SK-N-SH (cell line): ENCODE results near the gene CYP27A1. TPM values are rescaled to one million over a fixed set of nuclear protein-coding genes. Genes with fewer than 3 reads are reported as not detected.

Experiments used
- CTCF ChIA-PET: fragments of 300-600, 350-600 bp; formaldehyde crosslinking; extraction: SDS; loops from one replicate; lab custom pipeline; 2021; lab: Yijun Ruan, JAX
- POLR2A ChIA-PET: fragments of 350-600 bp; sonication (Branson Sonifier 250); formaldehyde crosslinking; extraction: SDS; loops from one replicate; lab custom pipeline; 2020; ENCODE audit warnings: antibody characterized with exemption, inconsistent platforms; lab: Yijun Ruan, JAX
- DNase-seq: peaks from one replicate; pipeline ENCODE4 v3.0.0; 2012
- H2AFZ ChIP-seq: fragments of 200-600 bp; sonication (generic); 2 replicates; pipeline ENCODE4 v1.8.1; 2016; ENCODE audit warnings: antibody characterized with exemption, mild to moderate bottlenecking, low read depth
- H3F3A ChIP-seq: fragments of 200-600 bp; sonication (generic); replicated peaks from 2 replicates; pipeline ENCODE3; 2016; ENCODE audit warnings: antibody characterized with exemption, mild to moderate bottlenecking; ENCODE audit not compliant: insufficient read depth
- H3K27ac ChIP-seq, 2 experiments: fragments of 200-500 bp in 1 of 2; fragments of 200-600 bp in 1 of 2; sonication (Bioruptor generic) in 1 of 2; sonication (generic), shearing (Covaris generic) in 1 of 2; 2 replicates each; pipeline versions ENCODE4 v1.5.1 to v1.6.1; 2014 to 2016; ENCODE audit warnings: low read depth in 2 of 2, inconsistent platforms in 1 of 2, low read length in 1 of 2, mild to moderate bottlenecking in 1 of 2, mixed read lengths in 1 of 2
- H3K27me3 ChIP-seq: fragments of 200-600 bp; sonication (generic), shearing (Covaris generic); 2 replicates; pipeline ENCODE4 v1.6.1; 2016; ENCODE audit warnings: mixed run types; ENCODE audit not compliant: insufficient read depth
- H3K36me3 ChIP-seq, 2 experiments: fragments of 200-500 bp in 1 of 2; fragments of 200-600 bp in 1 of 2; sonication (Bioruptor generic) in 1 of 2; sonication (generic) in 1 of 2; replicated peaks in 1 of 2; 2 replicates each; pipeline versions ENCODE3 to v1.5.1; 2014 to 2016; ENCODE audit warnings: low read length in 1 of 2, mild to moderate bottlenecking in 1 of 2; ENCODE audit not compliant: insufficient read depth in 2 of 2, control insufficient read depth in 1 of 2
- H3K4me1 ChIP-seq, 2 experiments: fragments of 200-500 bp in 1 of 2; fragments of 200-600 bp in 1 of 2; sonication (Bioruptor generic) in 1 of 2; sonication (generic), shearing (Covaris generic) in 1 of 2; 2 replicates each; pipeline versions ENCODE4 v1.5.1 to v1.6.1; 2014 to 2016; ENCODE audit warnings: low read depth in 1 of 2, low read length in 1 of 2, mixed run types in 1 of 2; ENCODE audit not compliant: insufficient read depth in 2 of 2, control insufficient read depth in 1 of 2
- H3K4me2 ChIP-seq: fragments of 200-600 bp; sonication (generic), shearing (Covaris generic); 2 replicates; pipeline ENCODE4 v1.6.1; 2017; ENCODE audit warnings: mixed run types
- H3K4me3 ChIP-seq, 2 experiments: fragments of 200-500 bp in 1 of 2; fragments of 200-600 bp in 1 of 2; sonication (Bioruptor generic) in 1 of 2; sonication (generic), shearing (Covaris generic) in 1 of 2; 2 replicates each; pipeline versions ENCODE4 v1.5.1 to v1.8.1; 2014 to 2016; ENCODE audit warnings: low read depth in 2 of 2, inconsistent platforms in 1 of 2, low read length in 1 of 2, mild to moderate bottlenecking in 1 of 2, mixed read lengths in 1 of 2, moderate library complexity in 1 of 2
- H3K79me2 ChIP-seq: fragments of 200-600 bp; sonication (generic); 2 replicates; pipeline ENCODE4 v1.8.1; 2017; ENCODE audit warnings: mild to moderate bottlenecking; ENCODE audit not compliant: insufficient read depth
- H3K9ac ChIP-seq: fragments of 200-600 bp; sonication (generic); 2 replicates; pipeline ENCODE4 v1.6.1; 2017; ENCODE audit warnings: mixed run types
- H3K9me2 ChIP-seq: fragments of 200-600 bp; sonication (generic); 2 replicates; pipeline ENCODE4 v1.6.1; 2017; ENCODE audit warnings: mixed run types
- H3K9me3 ChIP-seq: fragments of 200-600 bp; sonication (generic); 2 replicates; pipeline ENCODE4 v1.6.1; 2017; ENCODE audit warnings: mixed run types, mild to moderate bottlenecking, moderate library complexity
- H4K20me1 ChIP-seq: fragments of 200-600 bp; sonication (generic); 2 replicates; pipeline ENCODE4 v1.6.1; 2017; ENCODE audit warnings: mild to moderate bottlenecking, mixed run types; ENCODE audit not compliant: insufficient read depth
- CHD2 ChIP-seq: fragments of 150-350 bp; IDR thresholded peaks from 2 replicates; pipeline ENCODE4 v1.6.1; 2018; ENCODE audit warnings: low read length; ENCODE audit not compliant: partially characterized antibody
- CTCF ChIP-seq: fragments of 200-600 bp; sonication (generic); IDR thresholded peaks from 2 replicates; pipeline ENCODE4 v1.6.1; 2017; ENCODE audit warnings: antibody characterized with exemption, mild to moderate bottlenecking, moderate library complexity
- FOSL2 ChIP-seq: IDR thresholded peaks from 2 replicates; pipeline ENCODE4 v1.4.0; 2012; ENCODE audit warnings: low read depth, mild to moderate bottlenecking, moderate library complexity, borderline replicate concordance
- FOXJ3 ChIP-seq: sonication (generic); formaldehyde crosslinking; IDR thresholded peaks from 2 replicates; pipeline ENCODE4 v1.5.1; 2020; ENCODE audit warnings: mild to moderate bottlenecking, missing genetic modification reagents
- GATA2 ChIP-seq: sonication (generic); formaldehyde crosslinking; IDR thresholded peaks from 2 replicates; pipeline ENCODE4 v1.5.0; 2020; ENCODE audit warnings: mild to moderate bottlenecking, missing genetic modification reagents
- MXI1 ChIP-seq: IDR thresholded peaks from 2 replicates; pipeline ENCODE4 v1.6.1; 2012; ENCODE audit warnings: mild to moderate bottlenecking, low read depth, low read length, improper control_type of control experiment
- NFIC ChIP-seq: IDR thresholded peaks from 2 replicates; pipeline ENCODE4 v1.4.0; 2012; ENCODE audit warnings: borderline replicate concordance
- PBX3 ChIP-seq: IDR thresholded peaks from 2 replicates; pipeline ENCODE4; 2012
- POLR2AphosphoS5 ChIP-seq: IDR thresholded peaks from 2 replicates; pipeline ENCODE4 v1.6.1; 2012; ENCODE audit warnings: low read depth, low read length
- RFX5 ChIP-seq: IDR thresholded peaks from 2 replicates; pipeline ENCODE4 v1.6.1; 2012; ENCODE audit warnings: mild to moderate bottlenecking, improper control_type of control experiment, low read length
- SIN3A ChIP-seq: IDR thresholded peaks from 2 replicates; pipeline ENCODE4 v1.6.1; 2012; ENCODE audit warnings: low read depth, mild to moderate bottlenecking, low read length, moderate library complexity, borderline replicate concordance
- TAF1 ChIP-seq: IDR thresholded peaks from 2 replicates; pipeline ENCODE4 v1.6.1; 2012; ENCODE audit warnings: low read depth, mild to moderate bottlenecking, low read length, moderate library complexity, borderline replicate concordance
- TCF12 ChIP-seq: IDR thresholded peaks from 2 replicates; pipeline ENCODE4 v1.4.0; 2012
- WGBS: methylation state at CpG from one replicate; pipeline ENCODE4 v1.1.6; 2017; ENCODE audit warnings: low lambda C conversion rate; 5-methylcytosine and 5-hydroxymethylcytosine counted together
- polyA plus RNA-seq, 3 experiments: library from polyadenylated mRNA; depleted of rRNA; stranded (reverse); fragments of >200 nt; gene quantifications; 2 replicates each; pipeline ENCODE4 v1.2.3, GENCODE V29; 2012
- TF ChIP-seq, protein P1 (sequence below): fragments of 150-350 bp; IDR thresholded peaks from 2 replicates; pipeline ENCODE4 v1.6.1; 2017; ENCODE audit warnings: antibody characterized with exemption, low read length, low read depth, borderline replicate concordance
- TF ChIP-seq, protein P2 (sequence below): fragments of 150-350 bp; IDR thresholded peaks from 2 replicates; pipeline ENCODE4 v1.6.1; 2016; ENCODE audit warnings: mild to moderate bottlenecking, low read depth, low read length
- TF ChIP-seq, protein P3 (sequence below): IDR thresholded peaks from 2 replicates; pipeline ENCODE4 v1.4.0; 2012; ENCODE audit warnings: low read depth, borderline replicate concordance

Gene CYP27A1
- polyA plus RNA-seq, 1 of the 3 experiments (the other 2 are of a cell fraction), result 0.54 TPM

- TF ChIP-seq GATA2 (CRISPR knock-in tag) (no peak), PBX3 (no peak)
These were observed 32.7 kb downstream of the CYP27A1 start (continued) for GRCh38 chr2:218814540-218815243.

DNA sequence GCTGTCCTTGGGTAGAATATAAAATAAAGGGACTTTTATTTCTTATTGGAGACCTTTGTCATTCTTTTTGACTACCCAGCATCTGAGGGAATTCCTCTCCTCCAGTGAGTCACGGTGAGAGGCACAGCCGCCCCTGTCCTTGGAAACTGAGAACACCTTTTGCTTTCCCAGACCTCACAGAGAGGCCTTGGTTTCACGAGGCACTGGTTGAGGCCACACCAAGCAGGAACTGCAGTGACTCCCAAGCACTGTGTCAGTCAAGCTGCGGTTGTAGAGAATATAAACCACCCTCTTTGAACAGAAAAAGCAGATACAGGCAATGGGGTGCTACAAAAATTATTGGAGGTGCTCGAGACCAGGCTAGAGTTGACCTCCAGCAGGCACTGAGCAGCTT lies 33.3 kb downstream of the CYP27A1 start:
- Histone ChIP-seq H3K4me3 (no peak overlapping the region), H3K9me2 (no peaks in the 10 kb centered on the region), H3F3A (no peaks in the 10 kb centered on the region), H3K36me3 (no peaks in the 10 kb centered on the region), H3K4me1 (no peaks in the 10 kb centered on the region; a peak in 1 of 4 replicates), H3K9me3 (no peaks in the 10 kb centered on the region), H3K79me2 (no peaks in the 10 kb centered on the region), H3K27ac (no peak overlapping the region), H4K20me1 (no peaks in the 10 kb centered on the region), H3K4me2 (no peak overlapping the region), H3K27me3 (no peaks in the 10 kb centered on the region; the same call in 1 of the 2 replicates), H2AFZ (no peak overlapping the region), H3K9ac (no peak overlapping the region)
- 55% methylated on average over 5 of the region's 5 CpGs for WGBS
- CTCF ChIA-PET, result interaction anchor here (1.2 kb wide), 1 partner anchor 32 kb away, joined by 3 read pairs; no protein-coding TSS in a partner anchor
- POLR2A ChIA-PET, result no interaction called here
- DNase-seq, result no peak
- TF ChIP-seq SIN3A (no peak), CTCF (no peak), NFIC (no peak), POLR2AphosphoS5 (no peak), FOXJ3 (no peak), CHD2 (no peak), PBX3 (no peak), TCF12 (no peak), RFX5 (no peak), FOSL2 (no peak), TAF1 (no peak), MXI1 (no peak)
- TF ChIP-seq, protein P1, sequence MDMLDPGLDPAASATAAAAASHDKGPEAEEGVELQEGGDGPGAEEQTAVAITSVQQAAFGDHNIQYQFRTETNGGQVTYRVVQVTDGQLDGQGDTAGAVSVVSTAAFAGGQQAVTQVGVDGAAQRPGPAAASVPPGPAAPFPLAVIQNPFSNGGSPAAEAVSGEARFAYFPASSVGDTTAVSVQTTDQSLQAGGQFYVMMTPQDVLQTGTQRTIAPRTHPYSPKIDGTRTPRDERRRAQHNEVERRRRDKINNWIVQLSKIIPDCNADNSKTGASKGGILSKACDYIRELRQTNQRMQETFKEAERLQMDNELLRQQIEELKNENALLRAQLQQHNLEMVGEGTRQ, result no peak
- TF ChIP-seq, protein P2, sequence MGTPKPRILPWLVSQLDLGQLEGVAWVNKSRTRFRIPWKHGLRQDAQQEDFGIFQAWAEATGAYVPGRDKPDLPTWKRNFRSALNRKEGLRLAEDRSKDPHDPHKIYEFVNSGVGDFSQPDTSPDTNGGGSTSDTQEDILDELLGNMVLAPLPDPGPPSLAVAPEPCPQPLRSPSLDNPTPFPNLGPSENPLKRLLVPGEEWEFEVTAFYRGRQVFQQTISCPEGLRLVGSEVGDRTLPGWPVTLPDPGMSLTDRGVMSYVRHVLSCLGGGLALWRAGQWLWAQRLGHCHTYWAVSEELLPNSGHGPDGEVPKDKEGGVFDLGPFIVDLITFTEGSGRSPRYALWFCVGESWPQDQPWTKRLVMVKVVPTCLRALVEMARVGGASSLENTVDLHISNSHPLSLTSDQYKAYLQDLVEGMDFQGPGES, result no peak
- TF ChIP-seq, protein P3, sequence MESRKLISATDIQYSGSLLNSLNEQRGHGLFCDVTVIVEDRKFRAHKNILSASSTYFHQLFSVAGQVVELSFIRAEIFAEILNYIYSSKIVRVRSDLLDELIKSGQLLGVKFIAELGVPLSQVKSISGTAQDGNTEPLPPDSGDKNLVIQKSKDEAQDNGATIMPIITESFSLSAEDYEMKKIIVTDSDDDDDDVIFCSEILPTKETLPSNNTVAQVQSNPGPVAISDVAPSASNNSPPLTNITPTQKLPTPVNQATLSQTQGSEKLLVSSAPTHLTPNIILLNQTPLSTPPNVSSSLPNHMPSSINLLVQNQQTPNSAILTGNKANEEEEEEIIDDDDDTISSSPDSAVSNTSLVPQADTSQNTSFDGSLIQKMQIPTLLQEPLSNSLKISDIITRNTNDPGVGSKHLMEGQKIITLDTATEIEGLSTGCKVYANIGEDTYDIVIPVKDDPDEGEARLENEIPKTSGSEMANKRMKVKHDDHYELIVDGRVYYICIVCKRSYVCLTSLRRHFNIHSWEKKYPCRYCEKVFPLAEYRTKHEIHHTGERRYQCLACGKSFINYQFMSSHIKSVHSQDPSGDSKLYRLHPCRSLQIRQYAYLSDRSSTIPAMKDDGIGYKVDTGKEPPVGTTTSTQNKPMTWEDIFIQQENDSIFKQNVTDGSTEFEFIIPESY, result no peak
